DOHH2 (cell line): ENCODE measurements around the gene SNCB.

Experiments used
- EZH2phosphoT487 ChIP-seq: fragments of 200-600 bp; sonication (generic); IDR thresholded peaks from 2 replicates; pipeline ENCODE4 v1.6.1; 2017; ENCODE audit warnings: borderline replicate concordance, mild to moderate bottlenecking, antibody characterized with exemption, low read length, moderate library complexity, mixed read lengths
- TF ChIP-seq, protein P1 (sequence below): fragments of 200-600 bp; sonication (generic); IDR thresholded peaks from one replicate; pipeline ENCODE4 v1.5.1; 2014; ENCODE audit warnings: antibody characterized with exemption, mild to moderate bottlenecking, low read depth, low read length; ENCODE audit not compliant: poor library complexity, severe bottlenecking

DNA sequence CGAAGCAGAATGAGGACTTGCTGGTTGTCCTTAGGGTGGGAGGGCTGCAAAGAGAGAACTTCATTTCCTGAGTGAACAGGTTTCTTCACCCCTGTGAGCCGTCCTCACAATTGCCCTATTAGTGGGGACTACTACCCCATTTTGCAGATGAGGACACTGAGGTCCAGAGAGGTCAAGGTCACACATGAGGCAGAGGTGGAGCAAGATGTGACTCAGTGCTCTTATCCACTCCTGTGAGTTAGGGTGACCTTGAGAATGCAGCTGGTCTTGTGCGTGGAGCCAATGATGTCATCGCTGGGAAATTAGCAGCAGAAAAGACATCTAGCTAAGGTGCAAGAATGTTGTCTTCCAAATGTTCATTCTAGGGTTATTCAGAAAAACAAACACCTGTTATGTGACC, 47.3 kb downstream of the SNCB start:
- TF ChIP-seq, protein P1, sequence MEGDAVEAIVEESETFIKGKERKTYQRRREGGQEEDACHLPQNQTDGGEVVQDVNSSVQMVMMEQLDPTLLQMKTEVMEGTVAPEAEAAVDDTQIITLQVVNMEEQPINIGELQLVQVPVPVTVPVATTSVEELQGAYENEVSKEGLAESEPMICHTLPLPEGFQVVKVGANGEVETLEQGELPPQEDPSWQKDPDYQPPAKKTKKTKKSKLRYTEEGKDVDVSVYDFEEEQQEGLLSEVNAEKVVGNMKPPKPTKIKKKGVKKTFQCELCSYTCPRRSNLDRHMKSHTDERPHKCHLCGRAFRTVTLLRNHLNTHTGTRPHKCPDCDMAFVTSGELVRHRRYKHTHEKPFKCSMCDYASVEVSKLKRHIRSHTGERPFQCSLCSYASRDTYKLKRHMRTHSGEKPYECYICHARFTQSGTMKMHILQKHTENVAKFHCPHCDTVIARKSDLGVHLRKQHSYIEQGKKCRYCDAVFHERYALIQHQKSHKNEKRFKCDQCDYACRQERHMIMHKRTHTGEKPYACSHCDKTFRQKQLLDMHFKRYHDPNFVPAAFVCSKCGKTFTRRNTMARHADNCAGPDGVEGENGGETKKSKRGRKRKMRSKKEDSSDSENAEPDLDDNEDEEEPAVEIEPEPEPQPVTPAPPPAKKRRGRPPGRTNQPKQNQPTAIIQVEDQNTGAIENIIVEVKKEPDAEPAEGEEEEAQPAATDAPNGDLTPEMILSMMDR: no peak
- no peak for TF ChIP-seq EZH2phosphoT487
